Left ventricle myocardium inferior (tissue), 1 donor: ENCODE results near the gene HNRNPUL1. TPM values are rescaled to one million over a fixed set of nuclear protein-coding genes. Genes with fewer than 3 reads are reported as not detected.

ENCODE experiments used
- DNase-seq: peaks from one replicate; pipeline ENCODE4 v3.0.0-alpha.2; 2020
- H3K27ac ChIP-seq: fragments of 200-600 bp; replicated peaks from 2 replicates; pipeline ENCODE4 v1.8.0; 2021
- H3K27me3 ChIP-seq: fragments of 200-600 bp; 2 replicates; pipeline ENCODE4 v1.8.0; 2021; ENCODE audit warnings: low read depth
- H3K36me3 ChIP-seq: fragments of 200-600 bp; 2 replicates; pipeline ENCODE4 v1.8.0; 2021
- H3K4me1 ChIP-seq: fragments of 200-600 bp; 2 replicates; pipeline ENCODE4 v1.8.0; 2021
- H3K4me3 ChIP-seq: fragments of 200-600 bp; 2 replicates; pipeline ENCODE4 v1.8.0; 2021; ENCODE audit warnings: mild to moderate bottlenecking, moderate library complexity
- H3K9me3 ChIP-seq: fragments of 200-600 bp; replicated peaks from 2 replicates; pipeline ENCODE4 v1.8.0; 2021
- CTCF ChIP-seq: fragments of 200-600 bp; IDR thresholded peaks from 2 replicates; pipeline ENCODE4 v1.8.0; 2021; ENCODE audit warnings: antibody characterized with exemption, mild to moderate bottlenecking, borderline replicate concordance
- intact Hi-C: fragments of 100-400 bp; cut with micrococcal nuclease; formaldehyde crosslinking; loops from one replicate; pipeline ENCODE4 v1.11.0; 2022
- total RNA-seq: library from RNA; stranded (reverse); fragmentation: NEBNext Ultra II Directional; extraction: Animal tissue kit (Norgen Biotek cat#: 25700); gene quantifications from one replicate; pipeline ENCODE4 v1.2.1, GENCODE V29; 2021
- donor health status: DM: no; HTN: yes; CAD: no; lungs with severe emphysema.

Gene HNRNPUL1
- total RNA-seq, 1 donor from 2014 or later = 103 TPM

- H3K4me1 ChIP-seq = peaks cover 70% of the 10 kb centered on the region
- H3K4me3 ChIP-seq = no peak overlapping the region
- H3K27ac ChIP-seq = peak overlapping the region; percentile 98
- H3K36me3 ChIP-seq = peaks cover 61% of the 10 kb centered on the region
- no peaks in the 10 kb centered on the region for H3K27me3 ChIP-seq
- no peak for TF ChIP-seq CTCF
- intact Hi-C loops = no loop called here
- no peaks in the 10 kb centered on the region for H3K9me3 ChIP-seq
- no peak for DNase-seq
These were observed 43.8 kb downstream of the HNRNPUL1 start for GRCh38 chr19:41307954-41308449.

- Histone ChIP-seq H3K27me3 (no peaks in the 10 kb centered on the region), H3K27ac (peak overlapping the region; percentile 98), H3K4me3 (peak overlapping the region; percentile 83), H3K9me3 (no peaks in the 10 kb centered on the region), H3K36me3 (peaks cover 61% of the 10 kb centered on the region), H3K4me1 (peaks cover 70% of the 10 kb centered on the region)
- peak; percentile 93 for DNase-seq
- intact Hi-C loops = no loop called here
- peak; percentile 99 for TF ChIP-seq CTCF
These were observed 44.4 kb downstream of the HNRNPUL1 start for GRCh38 chr19:41308450-41309179.

GRCh38 chr19:41309180-41310032 lies 45.2 kb downstream of the HNRNPUL1 start:
- Histone ChIP-seq H3K27ac (peak overlapping the region; percentile 98), H3K27me3 (no peaks in the 10 kb centered on the region), H3K4me1 (peaks cover 67% of the 10 kb centered on the region), H3K36me3 (peaks cover 61% of the 10 kb centered on the region), H3K4me3 (peak overlapping the region; percentile 83), H3K9me3 (no peaks in the 10 kb centered on the region)
- intact Hi-C loops = no loop called here
- DNase-seq = no peak
- TF ChIP-seq CTCF = no peak

- no peaks in the 10 kb centered on the region for H3K9me3 ChIP-seq
- DNase-seq = peak; percentile 88
- H3K4me1 ChIP-seq = peaks cover 60% of the 10 kb centered on the region
- H3K36me3 ChIP-seq = peaks cover 55% of the 10 kb centered on the region
- intact Hi-C loops = no loop called here
- peak within 1 kb of the TSS; percentile 98 for H3K27ac ChIP-seq
- TF ChIP-seq CTCF = no peak
- no peaks in the 10 kb centered on the region for H3K27me3 ChIP-seq
- H3K4me3 ChIP-seq = peak within 1 kb of the TSS; percentile 83
These were observed 46.1 kb downstream of the HNRNPUL1 start, which contains the start of gene CCDC97 for GRCh38 chr19:41310033-41310831. TSS of gene CCDC97 (plus strand) at chr19:41310172. CDS start at chr19:41310311, 139 bp downstream.

GRCh38 chr19:41311072-41311471 lies 46.9 kb downstream of the HNRNPUL1 start:
- peaks cover 54% of the 10 kb centered on the region for H3K4me1 ChIP-seq
- no peaks in the 10 kb centered on the region for H3K27me3 ChIP-seq
- H3K36me3 ChIP-seq = peaks cover 55% of the 10 kb centered on the region
- H3K4me3 ChIP-seq = peak overlapping the region; percentile 83
- DNase-seq = no peak
- no peaks in the 10 kb centered on the region for H3K9me3 ChIP-seq
- H3K27ac ChIP-seq = peak overlapping the region; percentile 98
- TF ChIP-seq CTCF = no peak
- intact Hi-C loops = no loop called here
